ENCODE results near the gene TJP1.
"Not testable (repeated sequence)": the region's sequence is repeated elsewhere in the genome, so short reads cannot be mapped to it uniquely, and the experiment has no call there.

TJP1 gene

DNA sequence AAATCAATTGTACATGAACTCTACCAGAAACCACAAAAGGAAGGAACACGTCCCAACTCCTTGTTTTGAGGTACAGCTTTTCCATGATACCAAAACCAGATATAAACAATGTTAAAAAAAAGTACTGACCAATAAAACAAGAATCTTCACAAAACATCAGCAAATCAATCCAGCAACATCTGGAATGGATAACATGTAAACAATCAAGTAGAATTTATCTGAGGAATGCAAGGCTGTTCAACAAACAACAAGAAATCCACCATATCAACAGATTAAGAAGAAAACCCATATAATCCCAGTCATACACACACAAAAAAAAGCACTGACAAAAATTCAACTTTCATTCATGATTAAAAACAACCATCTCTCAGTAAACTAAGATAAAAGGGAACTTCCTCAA is 26.7 kb downstream of the TJP1 start:
- no peak for DNase-seq

DNA sequence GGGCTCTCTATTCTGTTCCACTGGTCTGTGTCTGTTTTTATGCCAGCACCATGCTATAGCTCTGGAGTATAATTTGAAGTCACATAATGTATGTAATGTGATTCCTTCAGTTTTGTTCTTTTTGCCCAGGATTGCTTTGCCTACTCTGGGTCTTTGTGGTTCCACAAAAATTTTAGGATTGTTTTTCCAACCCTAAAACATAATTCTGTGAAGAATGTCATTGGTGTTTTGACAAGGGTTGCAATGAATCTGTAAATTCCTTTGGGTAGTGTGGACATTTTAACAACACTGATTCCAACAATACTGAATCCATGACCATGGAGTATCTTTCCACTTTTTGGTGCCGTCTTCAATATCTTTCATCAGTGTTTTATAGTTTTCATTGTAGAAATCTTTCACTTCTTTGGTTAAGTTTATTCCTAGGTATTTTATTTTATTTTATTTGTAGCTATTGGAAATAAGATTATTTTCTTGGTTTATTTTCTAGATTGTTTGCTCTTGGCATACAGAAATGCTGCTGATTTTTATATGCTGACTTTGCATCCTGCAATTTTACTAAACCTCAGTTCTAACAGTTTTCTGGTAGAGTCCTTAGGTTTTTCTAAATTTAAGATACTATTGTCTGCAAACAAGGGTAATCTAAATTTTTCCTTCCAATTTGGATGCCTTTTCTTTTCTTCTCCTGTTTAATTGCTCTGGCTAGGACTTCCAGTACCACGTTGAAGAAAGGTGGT is 29.7 kb downstream of the TJP1 start:
- no peak for DNase-seq

DNA sequence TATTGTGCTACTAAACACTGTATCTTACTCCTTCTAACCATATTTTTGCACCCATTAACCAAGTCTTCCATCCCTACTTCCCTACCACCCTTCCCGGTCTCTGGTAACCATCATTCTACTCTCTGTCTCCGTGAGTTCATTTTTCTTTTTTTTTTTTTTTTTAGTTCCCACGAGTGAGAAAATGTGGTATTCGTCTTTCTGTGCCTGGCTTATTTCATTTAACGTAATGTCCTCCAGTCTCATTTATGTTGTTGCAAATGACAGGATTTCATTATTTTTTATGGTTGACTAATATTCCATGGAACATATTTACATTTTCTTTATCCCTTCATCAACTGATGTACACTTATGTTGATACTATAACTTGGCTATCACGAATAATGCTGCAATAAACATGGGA is 31.7 kb downstream of the TJP1 start:
- no peak for DNase-seq

DNA sequence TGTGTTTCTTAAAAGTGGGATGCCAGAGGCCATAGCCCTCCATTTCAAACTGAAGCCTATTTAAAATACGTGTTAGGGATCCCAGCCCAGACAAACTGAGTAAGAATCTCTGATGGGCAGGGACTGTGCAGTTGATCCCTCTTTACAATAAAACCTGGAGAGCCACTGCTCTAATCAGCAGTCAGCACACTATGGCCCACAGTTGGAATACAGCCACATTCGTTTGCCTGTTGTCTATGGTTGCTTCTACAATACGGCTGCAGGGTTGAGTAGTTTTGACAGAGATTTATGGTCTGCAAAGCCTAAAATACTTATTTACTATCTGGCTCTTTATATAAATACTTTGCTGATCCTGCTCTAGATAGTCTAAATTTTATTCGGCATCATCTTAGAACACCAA is 32.4 kb downstream of the TJP1 start:
- no peak for DNase-seq

DNA sequence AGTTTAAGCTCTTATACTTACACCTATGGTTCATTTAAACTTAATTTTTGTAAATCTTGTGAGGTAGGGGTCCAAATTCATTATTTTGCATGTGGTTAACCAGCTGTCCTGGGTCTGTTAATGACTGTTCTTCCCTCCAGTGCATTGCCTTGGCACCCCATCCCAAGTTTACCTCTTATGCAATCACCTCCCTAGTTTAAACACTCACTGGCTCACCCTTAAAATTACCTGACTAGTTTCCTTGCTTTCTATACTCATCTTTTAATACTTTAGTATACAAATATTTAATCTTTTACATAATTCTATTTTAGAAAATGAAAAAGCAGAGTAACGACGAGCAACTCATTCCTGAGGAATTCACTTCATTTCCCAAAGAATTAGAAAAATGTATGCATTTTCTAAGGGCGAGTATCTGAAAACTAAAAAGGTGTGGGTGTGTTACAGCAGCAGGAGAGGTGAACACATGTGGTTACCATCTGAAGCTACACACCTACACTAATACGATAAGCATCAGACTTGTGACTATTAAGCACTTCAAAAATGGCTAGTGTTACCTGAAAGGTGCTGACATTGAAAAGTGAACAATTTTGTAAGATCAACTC is 33.7 kb downstream of the TJP1 start:
- no peak for DNase-seq

DNA sequence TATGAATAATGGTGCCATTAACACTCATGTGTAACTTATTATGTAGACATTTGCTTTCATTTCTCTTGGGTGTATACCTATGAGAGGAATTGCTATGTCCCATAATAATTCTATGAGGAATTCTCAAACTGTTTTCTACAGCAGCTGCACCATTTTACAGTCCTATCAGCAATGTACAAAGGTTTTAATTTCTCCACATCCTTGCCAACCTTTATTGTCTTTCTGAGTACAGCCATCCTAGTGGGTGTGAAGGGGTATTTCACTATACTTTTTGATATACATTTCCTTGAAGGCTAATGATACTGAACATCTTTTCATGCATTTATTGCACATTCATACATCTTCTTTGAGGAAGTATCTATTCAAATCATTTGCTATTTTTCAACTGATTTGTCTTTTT is 34.5 kb downstream of the TJP1 start:
- DNase-seq: no peak

DNA sequence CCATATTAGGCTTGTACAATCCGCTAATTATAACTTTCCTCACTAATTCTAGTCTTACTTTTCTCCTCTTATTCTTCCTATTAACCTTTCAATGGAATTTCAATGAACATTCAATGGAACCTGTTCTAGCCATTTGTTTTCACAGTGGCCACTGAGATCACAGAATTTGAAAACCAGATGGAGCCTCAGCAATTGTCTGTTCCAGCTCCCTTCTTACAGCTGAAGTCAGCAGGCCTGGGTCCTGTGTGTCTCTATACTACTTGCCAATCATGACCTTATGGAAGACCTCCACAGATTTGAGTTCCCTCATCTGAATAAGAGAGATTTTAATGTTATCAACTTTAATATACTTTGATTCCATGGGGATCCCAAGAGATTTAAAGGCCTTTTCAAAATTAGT is 36.6 kb downstream of the TJP1 start:
- DNase-seq: no peak

DNA sequence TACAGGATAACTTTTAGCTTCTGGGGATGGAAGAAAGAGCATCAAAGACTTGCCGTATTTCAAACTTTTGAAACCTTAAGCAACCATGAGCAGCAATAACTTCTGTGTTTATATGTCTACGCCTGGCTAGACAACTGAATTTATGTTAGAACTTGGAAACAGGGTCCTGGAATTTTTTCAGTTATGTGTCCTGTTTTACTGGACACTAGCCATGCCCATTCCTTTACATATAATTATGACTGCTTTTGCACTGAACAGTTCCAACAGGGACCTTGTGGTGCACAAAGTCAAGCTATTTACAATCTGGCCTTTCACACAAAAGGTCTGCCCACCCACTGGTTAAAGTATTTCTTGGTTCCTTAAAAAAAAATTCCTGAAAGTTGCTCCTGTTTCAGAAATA is 37.1 kb downstream of the TJP1 start:
- no peak for DNase-seq

DNA sequence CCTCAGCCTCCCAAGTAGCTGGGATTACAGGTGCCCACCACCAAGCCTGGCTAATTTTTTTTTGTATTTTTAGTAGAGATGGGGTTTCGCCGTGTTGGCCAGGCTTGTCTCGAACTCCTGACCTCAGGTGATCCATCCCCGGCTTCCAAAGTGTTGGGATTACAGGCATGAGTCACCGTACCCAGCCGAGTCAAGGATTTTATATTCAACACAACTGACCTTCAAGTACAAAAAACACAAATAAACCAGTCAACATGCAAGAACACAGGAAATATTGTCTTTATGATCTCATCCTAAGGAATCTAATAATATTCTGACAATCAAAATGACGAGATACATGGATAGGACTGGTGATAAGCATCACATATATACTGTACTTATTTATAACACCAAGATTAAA is 37.9 kb downstream of the TJP1 start:
- DNase-seq: no peak

DNA sequence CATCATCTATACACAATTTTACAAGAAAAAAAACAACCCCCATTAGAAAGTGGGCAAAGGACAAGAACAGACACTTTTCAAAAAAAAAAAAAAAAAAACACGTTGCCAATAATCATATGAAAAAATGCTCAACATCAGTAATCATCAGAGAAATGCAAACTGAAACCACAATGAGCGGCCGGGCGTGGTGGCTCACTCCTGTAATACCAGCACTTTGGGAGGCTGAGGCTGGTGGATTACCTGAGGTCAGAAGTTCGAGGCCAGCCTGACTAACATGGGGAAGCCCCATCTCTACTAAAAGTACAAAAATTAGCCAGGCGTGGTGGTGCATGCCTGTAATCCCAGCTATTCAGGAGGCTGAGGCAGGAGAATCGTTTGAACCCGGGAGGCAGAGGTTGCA is 39.5 kb downstream of the TJP1 start:
- DNase-seq: not testable (repeated sequence)

DNA sequence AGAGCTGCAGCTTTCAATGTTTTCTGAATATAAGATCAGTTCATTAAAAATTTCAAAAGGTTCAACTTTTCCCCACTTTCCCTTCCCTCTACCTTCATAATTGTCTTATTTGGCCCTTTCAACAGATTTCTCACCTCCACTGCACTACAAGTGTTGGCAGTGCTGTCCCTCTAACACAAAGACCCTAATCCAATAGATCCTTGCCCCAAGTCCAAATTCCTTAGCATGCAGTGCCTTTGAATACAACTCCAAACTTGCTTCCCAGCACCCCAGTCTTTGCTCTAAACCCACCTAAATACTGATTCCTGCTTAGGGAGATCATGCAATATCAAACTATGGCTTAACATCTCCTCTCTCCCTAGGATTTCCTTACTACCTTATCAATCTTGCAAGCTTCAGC is 43.9 kb downstream of the TJP1 start:
- DNase-seq: no peak

DNA sequence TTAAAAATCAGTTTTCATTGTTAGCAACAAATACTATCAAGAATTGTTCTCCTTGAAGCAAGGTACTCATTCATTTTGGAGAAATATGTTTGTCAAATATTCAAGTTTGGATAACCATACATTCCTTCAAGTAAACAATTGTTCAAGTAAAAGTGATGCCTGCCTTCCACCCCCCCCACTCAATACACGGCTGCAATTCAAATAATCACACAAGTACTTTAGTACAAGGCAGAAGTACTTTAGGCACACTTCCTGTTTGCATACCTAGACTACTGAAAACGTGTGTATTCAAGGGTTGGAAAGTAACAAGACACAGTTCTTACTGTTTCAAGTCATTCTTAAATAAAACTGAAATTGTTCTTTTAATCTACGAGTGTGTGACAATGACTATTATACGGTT is 45.4 kb downstream of the TJP1 start:
- no peak for DNase-seq

DNA sequence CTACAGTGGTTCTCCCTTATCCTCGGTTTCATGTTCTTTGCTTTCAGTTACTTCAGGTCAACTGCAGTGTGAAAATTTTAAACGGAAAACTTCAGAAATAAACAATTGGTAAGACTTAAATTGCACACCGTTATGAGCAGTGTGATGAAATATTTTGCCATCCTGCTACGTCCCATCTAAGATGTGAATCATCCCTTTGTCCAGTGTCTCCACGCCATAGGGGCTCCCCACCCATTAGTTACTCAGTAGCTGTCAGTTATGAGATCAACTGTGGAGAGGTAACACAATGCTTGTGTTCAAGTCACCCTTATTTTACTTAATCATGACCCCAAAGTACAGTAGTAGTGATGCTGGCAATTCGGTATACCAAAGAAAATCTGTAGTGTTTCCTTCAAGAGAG is 47.4 kb downstream of the TJP1 start:
- DNase-seq: no peak

DNA sequence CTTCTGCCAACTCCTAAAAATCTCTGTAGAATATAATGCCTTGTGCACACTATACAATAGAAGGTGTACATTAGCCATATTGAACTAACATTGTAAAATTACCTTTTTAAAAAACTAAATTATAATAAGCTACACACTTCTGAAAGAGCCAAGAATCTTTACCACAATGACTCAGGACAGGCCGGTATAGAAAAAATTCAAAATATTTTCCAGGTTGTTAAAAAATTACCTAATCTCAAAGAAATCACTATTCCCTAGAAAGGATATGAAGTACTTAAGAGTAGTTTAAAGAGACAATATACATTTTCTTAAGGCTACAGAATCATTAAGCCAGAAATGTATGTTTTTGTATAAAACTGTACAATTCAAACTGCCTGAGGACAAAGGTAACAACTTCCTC is 48.5 kb downstream of the TJP1 start:
- no peak for DNase-seq

DNA sequence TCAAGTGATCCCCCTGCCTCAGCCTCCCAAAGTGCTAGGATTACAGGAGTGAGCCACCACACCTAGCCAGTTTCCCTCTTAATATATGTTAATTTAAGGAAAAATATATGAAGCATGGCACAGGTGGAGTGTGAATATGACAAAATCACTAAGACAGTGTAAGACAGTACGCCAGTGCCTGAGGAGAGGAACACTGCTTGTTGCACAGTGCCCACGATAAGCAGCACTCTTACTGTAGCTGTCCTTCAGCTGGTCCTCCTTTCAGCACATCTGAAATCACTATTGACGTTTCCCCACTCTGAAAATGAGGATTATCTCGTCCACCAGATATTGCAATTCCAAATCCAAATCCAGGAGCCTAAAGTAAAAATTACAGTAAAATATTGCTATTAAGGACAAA is 49.3 kb downstream of the TJP1 start:
- DNase-seq: no peak

DNA sequence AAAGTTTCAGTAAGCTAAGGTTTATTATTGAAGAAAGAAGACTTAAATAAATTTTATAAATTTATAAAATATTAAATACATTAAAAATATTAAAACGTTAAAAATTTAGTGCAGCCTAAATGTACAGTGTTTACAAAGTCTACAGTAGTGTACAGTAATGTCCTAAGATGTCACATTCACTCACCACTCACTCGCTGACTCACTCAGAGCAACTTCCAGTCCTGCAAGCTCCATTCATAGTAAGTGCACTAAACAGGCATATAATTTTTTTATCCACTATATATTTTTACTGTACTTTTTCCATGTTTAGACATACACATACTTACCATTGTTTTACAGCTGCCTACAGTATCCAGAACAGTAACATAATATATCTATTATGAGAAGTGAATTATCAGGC is 51.5 kb downstream of the TJP1 start:
- no peak for DNase-seq

DNA sequence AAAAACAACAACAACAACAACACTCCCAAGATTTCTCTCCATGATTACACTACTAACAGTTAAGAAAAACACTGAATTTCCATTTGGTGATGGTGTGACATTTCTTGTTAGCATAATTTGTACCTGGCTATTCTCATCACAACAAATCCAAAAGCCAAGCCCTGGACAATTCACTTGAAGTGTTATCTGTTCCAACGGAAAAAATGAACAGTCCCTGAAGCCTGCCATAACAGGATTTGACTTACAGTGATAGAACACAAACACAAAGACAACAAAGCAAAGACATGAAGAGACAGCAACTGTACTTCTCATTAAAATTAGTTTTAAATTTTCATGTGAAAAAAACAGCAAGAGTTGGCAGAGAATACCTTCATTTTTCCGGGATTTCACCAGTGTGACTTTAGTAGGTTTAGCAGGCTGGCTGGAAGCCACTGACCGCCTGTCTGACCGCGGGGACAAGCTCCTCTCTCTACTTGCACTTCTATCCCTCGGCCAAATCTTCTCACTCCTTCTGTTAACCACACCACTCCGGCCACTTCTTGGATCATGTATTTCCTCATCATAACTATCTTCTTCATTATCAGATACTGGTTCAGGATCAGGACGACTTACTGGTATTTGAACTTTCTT is 56.3 kb downstream of the TJP1 start:
- no peak for DNase-seq

DNA sequence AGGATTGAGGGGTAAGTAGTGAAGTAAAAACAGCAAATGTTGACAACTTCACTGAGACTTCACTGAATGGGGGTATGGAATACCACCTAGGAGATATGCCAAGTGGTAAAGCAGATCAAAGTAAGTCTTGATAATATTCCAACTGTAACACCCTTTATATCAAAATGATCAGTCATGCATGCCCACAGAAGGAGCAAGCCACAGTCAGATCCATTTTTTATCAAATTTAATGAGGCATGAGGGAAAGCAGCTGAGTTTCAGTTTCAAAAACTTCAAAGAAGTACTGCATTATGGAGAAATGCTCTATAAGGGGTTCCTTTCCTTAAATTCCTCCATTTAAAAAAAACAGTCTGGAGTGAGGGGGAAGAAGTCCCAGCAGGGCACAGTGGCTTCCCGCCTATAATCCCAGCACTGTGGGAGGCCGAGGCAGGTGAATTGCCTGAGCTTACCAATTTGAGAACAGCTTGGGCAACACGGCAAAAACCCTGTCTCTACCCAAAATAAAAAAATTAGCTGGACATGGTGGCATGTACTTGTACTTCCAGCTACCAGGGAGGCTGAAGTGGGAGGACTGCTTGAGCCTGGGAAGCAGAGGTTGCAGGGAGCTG is 56.9 kb downstream of the TJP1 start:
- no peak for DNase-seq

DNA sequence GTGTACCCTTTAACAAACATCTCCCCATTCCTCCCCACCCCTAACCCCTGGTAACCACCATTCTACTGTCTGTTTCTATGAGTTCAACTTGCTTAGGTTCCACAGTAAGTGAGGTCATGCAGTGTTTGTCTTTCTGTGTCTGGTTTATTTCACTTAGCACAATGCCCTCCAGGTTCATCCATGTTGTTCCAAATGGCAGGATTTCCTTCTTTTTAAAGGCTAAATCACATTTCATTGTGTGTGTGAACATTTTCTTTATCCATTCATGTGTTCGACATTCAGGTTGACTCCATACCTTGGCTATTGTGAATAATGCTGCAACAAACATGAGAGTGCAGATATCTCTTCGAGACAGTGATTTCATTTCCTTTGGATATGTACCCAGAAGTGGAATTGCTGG is 62.7 kb downstream of the TJP1 start:
- DNase-seq: no peak

DNA sequence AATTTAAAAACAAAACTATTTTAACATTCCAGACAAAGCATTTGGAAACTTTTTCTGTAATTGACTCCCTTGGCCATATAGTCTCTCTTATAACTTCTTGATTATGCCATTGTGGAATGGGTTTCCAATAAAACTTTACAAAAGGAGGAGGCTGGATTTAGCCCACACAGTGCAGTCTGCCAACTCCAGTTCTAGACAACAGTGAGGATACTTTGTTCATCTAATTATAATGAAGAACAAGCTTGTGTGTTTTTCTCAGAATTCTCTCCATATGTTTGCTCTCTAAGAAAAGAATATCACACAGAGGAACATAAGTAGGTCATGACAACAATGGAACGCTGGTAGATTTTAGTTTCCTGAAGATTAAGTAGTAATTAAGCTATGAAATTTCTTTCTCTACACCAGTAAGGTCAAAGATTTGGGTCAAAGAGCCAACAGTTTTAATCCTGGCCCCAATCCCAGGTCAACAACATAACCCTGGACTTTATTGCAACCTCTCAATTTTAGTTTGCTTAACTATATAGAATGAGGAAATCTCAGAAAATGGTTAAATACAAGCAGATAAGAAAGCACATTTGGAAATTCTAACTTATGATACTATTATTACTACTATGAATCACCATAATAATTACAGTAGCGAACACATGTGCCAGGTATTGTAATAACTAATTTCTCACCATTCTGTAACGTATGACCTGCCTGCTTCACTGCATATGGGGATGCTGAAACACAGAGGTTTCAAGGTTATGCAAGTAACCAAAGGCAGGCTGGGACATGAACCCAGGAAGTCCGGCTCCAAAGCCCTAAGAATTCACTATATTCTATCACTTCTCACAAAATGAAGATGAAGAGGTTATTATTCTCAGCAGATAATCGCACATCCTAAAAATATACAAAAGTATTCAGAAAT is 65.7 kb downstream of the TJP1 start:
- DNase-seq: no peak

DNA sequence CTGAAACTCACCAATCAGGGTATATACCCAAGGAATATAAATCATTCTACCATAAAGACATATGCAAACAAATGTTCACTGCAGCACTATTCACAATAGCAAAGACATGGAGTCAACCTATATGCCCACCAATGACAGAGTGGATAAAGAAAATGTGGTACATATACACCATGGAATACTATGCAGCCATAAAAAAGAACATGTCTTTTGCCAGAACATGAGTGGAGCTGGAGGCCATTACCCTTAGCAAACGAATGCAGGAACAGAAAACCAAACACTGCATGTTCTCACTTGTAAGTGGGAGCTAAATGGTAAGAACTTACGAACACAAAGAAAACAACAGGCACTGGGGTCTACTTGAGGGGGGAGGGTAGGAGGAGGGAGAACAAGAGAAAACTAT is 68.3 kb downstream of the TJP1 start:
- DNase-seq: not testable (repeated sequence)

DNA sequence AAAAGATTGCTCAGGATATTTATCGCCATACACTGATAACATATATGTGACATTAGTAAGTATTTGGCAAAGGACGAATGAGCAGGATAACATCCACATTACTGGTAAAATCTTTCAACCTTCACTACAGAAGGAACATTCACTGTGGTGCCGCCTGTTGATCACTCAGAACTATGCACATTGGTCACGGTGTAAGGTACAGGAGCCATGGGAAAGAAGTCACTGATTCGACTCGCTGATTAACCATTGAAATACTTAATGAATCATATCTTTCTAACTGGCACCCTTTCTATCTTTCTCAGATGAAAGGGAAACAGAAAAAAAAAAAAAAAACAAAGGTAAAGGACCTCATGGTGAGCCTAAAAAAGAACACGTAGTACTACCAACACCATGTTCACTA is 68.8 kb downstream of the TJP1 start:
- DNase-seq: no peak

DNA sequence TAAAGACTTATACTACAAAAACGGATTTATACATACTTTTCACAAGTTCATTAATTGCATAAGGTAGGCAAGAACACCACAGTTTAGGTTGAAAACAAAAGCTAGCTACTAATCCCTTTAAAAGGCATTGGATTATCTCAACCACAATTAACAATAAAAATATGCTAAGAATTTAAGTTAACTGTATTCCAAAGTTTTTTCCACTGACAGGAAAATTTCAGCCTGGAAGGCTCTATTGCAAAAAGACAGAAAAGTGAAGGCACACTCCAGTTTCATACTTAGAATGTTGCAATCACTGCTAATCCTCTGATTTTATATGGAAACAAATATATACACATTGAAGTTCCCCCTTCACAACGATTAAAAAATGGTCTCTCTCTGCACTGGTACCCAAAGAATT is 71.5 kb downstream of the TJP1 start:
- no peak for DNase-seq
